HG03095 (cell line): Measurements from ENCODE around the gene VN1R4.
"Not testable (repeated sequence)": the region's sequence is repeated elsewhere in the genome, so short reads cannot be mapped to it uniquely, and the experiment has no call there.

Experiments
- ATAC-seq: cut with Tn5 transposase; IDR thresholded peaks from one replicate; pipeline ENCODE4 v1.9.1; 2021; ENCODE audit warnings: moderate library complexity; ENCODE audit not compliant: unreplicated experiment

The VN1R4 gene

GRCh38 chr19:53267623-53268022, at the start of gene VN1R4:
VN1R4 (minus strand) TSS chr19:53267723; CDS start chr19:53267665, 58 bp downstream.
- not testable (repeated sequence) for ATAC-seq

GRCh38 chr19:53311897-53312296, 44.4 kb upstream of the VN1R4 start:
- ATAC-seq: no peak

- no peak for ATAC-seq
These were observed 43.5 kb upstream of the VN1R4 start for GRCh38 chr19:53311044-53311443.

GRCh38 chr19:53308339-53308811, 40.9 kb upstream of the VN1R4 start:
- no peak for ATAC-seq

- ATAC-seq: not testable (repeated sequence)
These were observed 33.8 kb upstream of the VN1R4 start for GRCh38 chr19:53301341-53301740.

- ATAC-seq: no peak
These were observed 27.4 kb upstream of the VN1R4 start for GRCh38 chr19:53294786-53295441.

- no peak for ATAC-seq
These were observed 23.4 kb upstream of the VN1R4 start for GRCh38 chr19:53290758-53291549.

GRCh38 chr19:53285087-53285486, 17.6 kb upstream of the VN1R4 start:
- no peak for ATAC-seq

- ATAC-seq: not testable (repeated sequence)
These were observed 14.4 kb upstream of the VN1R4 start for GRCh38 chr19:53281947-53282346.

- no peak for ATAC-seq
These were observed 8.0 kb upstream of the VN1R4 start for GRCh38 chr19:53275480-53275879.

GRCh38 chr19:53272044-53272443, 4.5 kb upstream of the VN1R4 start:
- no peak for ATAC-seq

- not testable (repeated sequence) for ATAC-seq
These were observed 2.3 kb upstream of the VN1R4 start for GRCh38 chr19:53269861-53270260.

GRCh38 chr19:53257715-53258342, 9.7 kb downstream of the VN1R4 start, which contains the start of gene VN1R2:
VN1R2 (plus strand) TSS chr19:53258292; CDS start chr19:53258376, 84 bp downstream.
- ATAC-seq: not testable (repeated sequence)

GRCh38 chr19:53254411-53255341, 12.8 kb downstream of the VN1R4 start, which contains the start of gene ZNF677:
ZNF677 (minus strand) TSS chr19:53254873; CDS start chr19:53251550, 3,323 bp downstream.
- ATAC-seq: no peak

GRCh38 chr19:53246498-53246897, 21.0 kb downstream of the VN1R4 start:
- no peak for ATAC-seq

GRCh38 chr19:53237114-53237777, 30.3 kb downstream of the VN1R4 start:
- ATAC-seq: no peak

- no peak for ATAC-seq
These were observed 42.9 kb downstream of the VN1R4 start for GRCh38 chr19:53224606-53225005.

GRCh38 chr19:53222716-53223115, 44.8 kb downstream of the VN1R4 start:
- not testable (repeated sequence) for ATAC-seq
